Hypothalamus (tissue), 51 donors: ENCODE measurements around the gene CDKN1C.
A peak's percentile ranks its signal among the peaks of the same experiment; 100 is the strongest.
"Not testable (repeated sequence)": the region's sequence is repeated elsewhere in the genome, so short reads cannot be mapped to it uniquely, and the experiment has no call there.

Experiments
- DNase-seq, 51 donors: peaks; one replicate each; lab custom pipeline; 2025; lab: John Stamatoyannopoulos, UW

Gene CDKN1C

DNA sequence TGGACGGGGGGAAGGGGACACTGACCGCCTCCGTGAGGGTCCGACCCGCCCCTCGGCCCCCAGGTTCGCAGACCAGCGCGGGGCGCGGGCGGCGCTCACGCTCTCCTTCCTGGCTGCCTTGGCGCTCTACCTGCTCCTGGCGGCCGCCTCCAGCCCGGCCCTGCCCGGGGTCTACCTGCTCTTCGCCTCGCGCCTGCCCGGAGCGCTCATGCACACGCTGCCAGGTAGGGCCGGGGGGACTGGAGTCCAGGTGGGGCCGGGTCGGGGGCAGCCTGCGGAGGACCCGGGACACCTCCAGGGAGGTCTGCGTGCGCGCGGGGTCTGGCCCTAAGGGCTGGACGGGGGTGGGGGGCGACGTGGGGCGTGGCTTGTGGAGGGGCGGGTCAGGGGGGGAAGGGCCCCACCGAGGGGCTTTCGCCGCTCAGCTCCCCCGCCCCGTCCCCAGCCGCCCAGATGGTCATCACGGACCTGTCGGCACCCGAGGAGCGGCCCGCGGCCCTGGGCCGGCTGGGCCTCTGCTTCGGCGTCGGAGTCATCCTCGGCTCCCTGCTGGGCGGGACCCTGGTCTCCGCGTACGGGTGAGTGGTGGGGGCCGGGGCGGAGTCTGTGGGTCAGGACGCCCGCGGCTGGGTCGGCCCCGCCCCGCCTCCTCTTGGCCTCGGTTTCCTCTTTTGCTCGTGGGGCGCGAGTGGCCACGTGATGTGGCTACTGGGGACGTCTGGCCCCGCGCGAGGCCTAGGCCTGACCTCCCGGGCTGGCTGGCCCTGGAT is 23.7 kb upstream of the CDKN1C start:
- no peak for DNase-seq

DNA sequence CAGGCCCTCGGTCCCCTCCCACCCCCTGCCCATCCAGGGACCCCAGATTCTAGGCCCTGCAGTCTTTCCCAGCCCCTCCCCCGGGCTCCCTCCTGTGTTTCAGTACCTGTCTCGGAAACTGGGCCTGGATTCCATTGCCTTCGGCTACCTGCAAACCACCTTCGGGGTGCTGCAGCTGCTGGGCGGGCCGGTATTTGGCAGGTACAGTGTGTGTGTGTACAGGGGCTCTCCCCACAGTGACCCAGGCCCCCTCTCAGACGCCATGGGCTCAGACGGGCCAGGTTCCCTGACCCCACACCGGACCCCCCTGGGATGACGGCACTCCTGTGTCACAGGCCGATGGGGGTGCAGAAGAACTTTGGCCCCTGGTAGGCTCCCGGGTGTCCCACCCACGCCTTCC is 22.6 kb upstream of the CDKN1C start:
- no peak for DNase-seq

DNA sequence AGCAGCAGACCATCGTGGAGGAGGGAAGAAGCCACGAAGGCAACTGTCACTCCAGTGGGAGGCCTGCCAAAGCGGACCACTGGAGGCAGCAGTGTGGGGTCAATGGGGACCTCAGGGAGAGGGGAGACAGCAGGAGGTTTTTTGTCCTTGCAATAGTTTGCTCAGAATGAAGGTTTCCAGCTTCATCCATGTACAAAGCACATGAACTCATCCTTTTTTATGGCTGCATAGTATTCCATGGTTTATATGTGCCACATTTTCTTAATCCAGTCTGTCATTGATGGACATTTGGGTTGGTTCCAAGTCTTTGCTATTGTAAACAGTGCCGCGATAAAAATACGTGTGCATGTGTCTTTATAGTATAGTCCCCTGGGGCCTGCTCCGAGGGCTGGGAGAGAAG is 19.7 kb upstream of the CDKN1C start:
- DNase-seq, result not testable (repeated sequence)

DNA sequence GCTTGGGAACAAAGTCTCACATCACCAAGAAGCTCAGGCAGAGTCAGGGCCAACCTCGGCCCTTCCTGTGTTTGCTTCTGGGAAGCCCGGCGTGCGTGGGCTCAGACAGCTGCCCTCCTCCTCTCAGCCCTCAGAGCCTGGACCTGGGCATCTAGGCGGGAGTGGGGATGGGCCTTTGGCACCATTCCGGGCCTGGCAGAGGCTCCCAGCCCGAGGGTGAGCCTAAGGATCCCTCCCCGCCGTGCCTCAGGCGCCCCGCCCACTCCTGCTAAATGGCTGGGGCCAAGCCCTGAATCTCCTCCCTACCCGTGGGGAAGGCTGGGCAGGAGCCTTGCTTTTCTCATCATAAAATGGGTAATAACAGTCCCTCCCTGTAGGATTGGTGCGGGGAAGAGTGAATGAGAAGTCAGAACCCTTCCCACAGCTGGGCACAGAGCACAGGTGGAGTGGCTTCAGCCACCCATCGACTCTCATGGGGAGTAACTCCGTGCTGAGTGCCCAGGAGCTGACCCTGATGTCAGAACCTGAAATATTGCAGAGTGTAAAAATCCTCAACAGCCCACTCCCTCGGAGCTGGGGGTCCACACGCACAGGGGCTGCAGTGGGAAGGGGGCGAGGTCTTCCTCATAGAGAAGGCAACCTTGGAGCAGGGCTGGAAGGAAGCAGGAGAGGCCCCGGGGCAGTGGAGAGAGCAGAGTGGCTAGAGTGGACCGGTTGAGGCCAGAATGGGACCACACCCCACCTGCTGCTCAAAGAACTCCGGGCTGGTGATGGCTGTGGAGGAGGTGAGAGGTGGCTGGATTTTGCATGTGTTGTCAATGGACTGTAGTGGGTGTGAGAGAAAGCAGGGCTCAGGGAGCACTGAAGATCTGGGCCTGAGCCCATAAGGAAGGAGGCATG is 18.8 kb upstream of the CDKN1C start:
- DNase-seq, result no peak

DNA sequence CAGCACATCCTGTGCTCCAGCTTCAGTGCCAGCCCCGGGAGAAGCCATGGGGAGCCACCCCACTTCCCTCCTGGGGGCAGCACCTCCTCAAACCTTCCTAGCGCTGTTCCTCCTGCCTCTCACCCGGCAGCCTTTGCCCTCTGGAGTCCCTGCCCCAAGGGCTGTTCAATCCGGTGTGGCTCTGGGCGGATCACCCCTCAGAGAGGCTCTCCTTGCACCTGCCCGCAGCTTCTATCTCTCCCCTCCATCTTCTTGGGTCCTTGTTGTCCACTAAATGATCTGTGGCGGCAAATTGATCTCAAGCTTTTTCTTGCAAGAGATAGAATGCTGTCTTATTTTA is 18.1 kb upstream of the CDKN1C start:
- no peak for DNase-seq

DNA sequence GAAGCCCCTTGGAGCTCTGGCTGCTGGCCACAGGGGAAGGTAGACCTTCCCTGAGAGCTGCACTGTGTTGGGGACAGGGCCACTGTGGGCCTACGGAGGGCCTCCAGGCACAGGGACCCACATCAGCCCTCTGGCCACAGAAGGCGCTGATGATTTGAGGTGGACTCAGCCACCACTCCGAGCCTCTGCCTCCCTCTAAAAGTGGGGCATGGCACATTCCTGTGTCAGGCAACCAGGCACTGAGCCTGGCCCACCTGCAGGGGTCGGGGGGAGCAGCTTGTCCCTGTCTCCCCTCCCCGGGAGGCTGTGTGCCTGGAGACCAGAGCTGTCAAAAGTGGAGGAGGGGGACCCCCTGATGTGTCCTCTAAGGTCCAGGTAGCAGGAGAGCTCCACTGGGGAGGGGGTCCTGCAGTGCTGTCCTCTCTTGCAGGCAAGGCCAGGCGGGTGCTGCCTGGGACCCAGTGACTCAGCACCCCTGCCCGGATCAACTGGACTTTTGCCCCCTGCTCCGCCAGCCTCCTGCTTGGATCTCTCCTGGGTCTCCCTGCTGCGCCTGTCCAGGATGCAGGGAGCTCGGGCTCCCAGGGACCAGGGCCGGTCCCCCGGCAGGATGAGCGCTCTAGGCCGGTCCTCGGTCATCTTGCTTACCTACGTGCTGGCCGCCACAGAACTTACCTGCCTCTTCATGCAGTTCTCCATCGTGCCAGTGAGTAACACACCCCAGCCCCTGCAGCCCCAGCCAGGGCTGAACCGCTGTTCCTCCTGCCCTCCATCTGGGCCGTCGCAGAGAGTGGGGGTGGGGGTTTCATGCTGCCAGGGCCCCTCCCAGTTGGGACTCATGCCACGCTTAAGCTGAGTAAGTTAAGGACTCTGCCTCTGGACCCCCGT is 17.5 kb upstream of the CDKN1C start:
- no peak for DNase-seq

DNA sequence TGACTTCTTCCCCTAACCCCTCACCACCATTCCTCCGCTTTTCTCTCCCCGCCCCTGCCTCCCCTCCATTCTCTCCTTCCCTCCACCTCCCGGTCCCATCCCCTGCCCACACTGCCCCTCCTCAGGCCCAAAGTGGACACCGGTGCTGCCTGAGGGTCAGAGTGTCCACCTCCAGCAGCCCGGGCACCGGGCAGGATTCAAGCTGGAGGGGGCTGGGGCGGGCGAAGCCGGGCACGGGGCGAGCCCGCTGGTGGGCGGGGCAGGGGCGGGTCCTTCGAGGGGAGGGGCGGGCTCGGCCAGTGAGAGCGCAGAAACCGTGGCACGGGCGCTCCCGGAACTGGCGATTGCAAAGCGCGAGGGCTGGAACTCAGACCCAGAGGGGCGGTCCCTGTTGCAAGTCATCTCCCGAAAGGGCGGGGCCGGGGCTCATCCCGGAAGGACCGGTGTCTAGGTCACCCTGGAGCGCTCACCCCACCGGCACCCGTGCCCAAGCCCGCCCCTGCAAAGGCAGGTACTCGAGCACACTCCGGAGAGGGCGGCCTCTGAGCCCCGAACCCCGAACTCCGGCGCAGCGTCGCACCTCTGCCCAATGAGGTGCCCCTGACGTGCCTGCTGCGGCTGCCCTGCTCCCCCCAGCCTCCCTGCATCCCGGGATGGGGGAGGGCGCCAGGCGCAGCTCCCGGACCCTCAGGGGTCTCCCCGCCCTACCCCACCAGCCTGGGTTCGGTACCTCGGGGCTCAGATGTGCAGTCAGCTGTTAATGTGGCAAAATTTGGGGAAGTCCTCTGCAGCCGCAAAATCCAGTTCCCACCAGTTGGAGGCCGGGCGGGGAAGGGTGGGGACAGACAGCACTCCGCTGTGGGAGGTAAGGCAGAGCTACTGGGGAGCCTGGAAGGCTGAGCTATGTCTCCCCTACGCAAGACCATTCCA is 16.5 kb upstream of the CDKN1C start:
- peak in 43 of 51 donors; percentile 10 to 84 (median 65) for DNase-seq

DNA sequence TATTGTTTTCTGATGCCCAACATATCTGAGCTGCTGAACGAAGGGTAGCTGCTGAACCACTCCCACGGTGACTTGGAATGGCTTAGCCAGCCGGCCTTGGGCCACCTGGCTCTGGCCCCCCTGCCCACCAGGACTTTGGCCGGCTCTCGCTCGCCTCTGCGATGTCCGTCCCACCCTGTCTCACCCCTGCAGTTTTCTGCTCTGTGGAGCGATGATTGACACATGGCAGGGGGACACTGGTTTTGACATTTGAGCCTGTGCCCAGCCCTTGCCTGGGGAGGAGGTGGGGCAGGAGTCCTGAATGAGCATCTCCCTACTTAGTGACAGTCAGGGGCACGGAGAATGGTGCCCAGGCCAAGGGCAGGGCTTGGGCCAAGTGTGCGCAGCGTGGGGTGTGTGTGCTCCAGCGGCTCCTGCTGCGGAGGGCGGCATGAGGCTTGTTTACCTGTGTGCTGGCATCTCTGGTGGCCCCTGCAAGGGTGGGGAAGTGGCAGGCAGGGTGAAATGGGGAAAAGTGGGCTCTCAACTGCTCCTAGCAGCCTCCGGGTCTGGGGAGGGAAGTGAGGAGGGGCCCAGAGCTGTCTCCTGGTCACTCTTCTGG is 15.7 kb upstream of the CDKN1C start:
- no peak for DNase-seq

DNA sequence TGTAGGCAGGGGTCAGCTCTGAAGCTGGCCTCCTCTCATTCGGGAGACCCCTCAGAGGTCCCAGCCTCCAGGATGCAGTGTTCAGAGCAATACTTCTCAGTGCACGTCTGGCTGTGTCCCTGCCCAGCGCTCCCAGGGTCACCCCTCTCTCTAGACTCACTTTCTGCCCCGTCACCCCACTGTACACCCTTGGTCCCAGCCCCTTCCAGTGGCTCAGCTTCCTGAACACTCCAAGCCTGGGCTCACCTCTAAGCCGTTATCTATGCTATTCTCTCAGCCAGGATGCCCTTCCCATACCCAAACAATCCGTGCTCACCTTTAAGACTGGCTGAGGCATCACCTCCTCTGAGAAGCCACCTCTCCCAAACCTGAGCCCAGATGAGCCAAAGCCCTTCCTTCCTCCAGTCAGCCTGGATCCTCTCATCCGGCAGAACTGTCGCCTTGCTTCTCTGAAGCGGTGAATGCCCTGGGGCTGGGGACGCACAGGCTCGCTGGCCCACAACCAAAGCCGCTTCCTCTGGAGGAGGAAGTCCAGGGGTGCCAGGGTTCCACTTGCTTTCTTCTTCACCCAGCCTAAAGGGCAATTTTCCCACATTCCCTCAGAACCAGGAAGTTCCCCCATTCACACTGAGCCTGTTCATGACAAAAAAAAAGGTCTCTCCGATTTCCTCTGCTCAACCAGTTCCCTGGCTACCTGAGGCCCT is 13.7 kb upstream of the CDKN1C start:
- DNase-seq, result peak in 2 of 51 donors; percentile 20 to 23

DNA sequence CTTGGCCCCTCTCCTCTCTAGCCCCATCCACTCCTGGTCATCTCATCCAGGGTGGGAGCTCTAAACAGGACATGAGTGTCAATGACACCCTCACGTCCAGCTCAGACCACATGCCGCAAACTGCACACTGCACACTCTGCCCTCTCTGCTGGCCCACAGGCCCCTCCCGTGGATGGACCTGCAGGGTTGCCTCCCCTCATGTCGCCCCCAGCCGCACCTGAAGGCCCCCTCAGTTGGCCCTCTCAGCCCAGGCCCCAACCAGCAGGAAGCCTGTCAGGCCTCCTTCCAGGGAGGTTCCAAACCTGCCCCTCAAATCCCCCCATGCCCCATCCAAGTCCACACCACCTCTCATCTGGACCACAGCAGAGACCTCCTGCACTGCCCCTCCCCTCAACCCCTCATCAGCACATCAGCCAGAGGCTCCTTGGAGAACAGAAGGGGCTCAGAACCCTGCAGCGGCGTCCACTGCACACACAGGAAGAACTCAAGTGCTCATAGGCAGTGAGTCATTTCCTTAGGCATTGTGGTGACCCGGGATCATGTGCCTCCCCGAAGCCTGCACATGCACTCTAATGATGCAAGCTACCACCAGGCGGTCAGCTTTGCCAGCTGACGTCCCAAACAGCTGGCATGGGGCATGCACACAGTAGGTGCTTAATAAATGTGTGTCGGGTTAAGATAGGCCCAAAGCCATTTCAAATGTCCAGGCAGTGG is 12.9 kb upstream of the CDKN1C start:
- DNase-seq, result peak in 4 of 51 donors; percentile 4 to 34 (median 27)

DNA sequence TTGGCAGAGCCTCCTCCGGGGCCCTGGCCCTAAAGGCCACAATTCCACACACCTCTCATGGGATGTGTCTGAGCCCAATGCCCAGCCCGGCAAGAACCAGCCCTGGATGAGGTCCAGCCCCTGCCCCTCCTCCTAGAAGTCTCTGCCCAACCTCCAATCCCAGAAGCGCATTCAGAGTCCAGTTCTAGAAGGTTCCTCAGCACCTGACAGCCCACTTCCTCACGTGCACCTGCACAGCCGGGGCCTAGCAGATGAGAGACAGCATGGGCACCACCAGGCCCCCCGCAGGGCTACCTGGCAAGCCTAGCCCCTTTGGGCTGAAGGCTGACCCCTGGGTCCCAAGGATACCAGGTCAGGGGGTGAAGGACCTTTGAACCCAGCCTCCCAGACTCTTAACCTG is 11.5 kb upstream of the CDKN1C start:
- DNase-seq, result no peak

DNA sequence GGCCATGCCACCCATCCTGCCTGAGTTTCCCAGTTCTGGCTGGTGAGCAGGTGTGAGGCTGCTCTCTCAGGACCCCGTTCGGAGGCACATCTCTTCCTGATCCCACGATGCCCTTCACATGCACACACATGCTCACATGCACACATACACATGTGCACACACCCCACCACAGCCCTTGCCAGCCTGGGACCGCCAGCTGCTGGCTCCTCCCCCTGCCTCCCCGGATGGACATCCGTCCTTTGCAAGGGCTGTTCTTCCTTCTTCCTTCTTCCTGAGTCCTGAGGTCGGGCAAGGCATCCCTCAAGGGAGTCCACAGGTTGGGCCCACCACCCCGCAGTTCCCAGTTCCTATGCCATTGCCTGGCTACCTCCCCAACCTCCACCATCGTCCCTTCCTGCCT is 10.5 kb upstream of the CDKN1C start:
- DNase-seq, result no peak

DNA sequence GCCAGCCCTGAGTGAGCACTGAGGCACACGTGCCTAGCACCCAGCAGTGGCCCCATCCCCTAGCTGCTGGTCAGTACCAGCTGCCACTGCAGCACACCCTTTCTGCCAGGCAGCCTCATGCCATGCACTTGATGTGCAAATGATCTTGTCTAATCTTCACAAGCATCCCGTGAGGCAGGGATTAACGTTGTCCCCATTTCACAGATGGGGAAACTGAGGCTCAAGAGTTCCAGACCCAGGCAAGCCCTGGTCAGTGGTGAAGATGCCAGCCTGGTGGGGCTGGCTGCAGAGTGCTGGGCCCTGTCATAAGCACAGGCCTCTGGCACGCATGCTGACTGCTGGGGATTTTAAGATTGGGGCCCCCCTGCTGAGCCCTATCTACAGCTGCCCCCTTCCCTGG is 8.4 kb upstream of the CDKN1C start:
- DNase-seq, result no peak

DNA sequence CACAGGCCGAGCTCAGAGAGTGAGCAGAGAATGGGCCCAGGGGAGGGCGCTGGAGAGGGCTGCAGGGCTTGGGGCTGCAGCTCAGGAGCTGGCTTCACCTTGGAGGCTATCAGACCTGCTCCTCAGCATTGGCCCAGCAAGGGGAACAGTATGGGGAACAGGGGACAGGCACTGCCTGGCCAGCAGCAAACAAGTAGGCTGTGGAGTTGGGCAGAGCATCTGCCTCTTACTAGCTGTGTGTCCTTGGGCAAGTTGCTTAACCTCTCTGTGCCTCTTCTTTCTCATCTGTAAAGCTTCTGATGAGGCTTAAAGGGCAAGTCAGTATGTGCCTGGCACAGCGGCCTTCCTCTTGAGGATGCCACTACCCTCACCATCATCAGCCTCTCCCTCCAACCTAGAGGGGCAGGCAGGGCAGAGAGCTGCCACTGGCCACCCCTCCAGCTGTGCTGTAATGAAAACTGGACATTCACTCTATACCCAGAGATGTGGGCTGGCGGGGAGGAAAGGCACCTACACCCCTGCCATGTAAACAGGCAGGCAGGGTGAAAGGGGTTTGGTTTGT is 7.5 kb upstream of the CDKN1C start:
- no peak for DNase-seq

DNA sequence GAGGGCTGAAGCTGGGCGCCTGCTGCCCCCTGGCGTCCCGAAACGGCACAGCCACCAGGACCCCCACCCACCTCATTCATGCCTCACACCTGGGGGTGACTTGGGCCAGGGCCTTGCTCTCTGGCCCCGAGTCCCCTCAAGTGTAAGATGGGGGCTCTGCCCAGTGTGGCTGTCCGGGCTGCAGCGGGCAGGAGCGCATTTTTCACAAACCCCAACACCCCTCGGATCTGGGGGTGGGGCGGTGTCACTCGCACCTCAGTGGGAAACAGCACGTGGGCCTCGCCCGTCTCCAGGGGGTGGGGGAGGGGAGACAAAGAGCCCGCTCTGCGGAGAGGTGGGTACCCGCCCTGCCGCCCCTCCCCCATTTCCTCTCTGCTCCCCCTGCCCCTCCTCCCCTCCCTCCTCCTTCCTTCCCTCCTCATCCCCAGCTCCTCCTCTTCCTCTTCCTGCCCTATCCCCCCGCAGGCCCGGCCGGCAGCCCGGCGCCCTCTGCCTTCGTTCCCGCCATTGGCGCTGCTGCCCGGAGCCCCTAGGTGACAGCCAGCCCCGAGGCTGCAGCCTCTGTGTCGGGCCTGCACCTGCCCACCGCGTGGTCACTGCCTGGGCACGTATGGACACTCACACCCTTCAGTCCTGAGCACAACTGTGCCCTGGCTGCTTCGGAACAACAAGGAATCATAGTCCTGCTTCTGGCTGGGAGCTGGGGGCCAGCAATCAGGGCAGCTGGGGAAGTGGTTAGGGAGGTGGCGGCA is 6.8 kb upstream of the CDKN1C start:
- peak in 15 of 51 donors; percentile 18 to 56 (median 36) for DNase-seq

DNA sequence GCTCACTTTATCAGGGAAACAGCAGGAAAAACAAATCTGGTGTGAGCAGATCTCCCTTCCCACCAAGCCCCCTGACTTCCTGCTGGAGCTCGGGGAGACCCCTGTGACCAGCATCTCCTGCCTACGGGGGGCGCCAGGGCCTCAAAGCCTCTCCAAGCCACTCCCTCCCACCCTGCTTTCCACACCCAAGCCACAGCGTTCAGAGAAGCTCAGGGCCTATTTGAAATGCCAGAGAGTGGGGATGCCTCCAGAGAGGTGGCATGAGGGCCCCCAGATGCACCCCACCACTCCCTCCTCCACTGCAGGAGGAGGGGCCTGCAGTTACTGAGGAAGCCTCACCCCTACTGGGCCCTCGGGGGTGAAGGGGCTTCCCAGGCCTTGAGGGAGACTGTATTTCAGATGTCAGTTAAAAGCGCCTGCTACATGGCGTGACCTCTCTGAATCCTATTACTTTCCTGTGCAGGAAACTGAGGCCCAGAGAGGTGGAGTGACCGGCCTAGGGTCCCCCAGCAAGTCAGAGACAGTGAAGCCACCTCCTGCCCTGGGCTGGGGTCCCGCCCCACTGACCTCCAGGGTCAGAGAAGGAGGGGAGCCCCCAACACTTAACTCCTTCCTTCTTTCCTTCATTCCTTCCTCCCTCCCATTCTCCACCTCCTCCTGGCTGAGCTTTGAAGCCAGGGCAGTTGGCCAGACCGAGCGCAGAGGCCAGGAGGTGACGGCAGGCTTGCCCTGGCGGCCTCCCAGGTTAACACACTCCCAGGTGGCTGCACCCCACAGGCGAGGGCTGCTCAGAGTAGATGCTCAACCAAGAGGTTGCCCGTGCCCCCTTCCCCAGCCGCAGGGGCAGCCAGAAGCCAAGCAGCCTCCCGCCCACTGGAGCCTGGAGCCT is 6.0 kb upstream of the CDKN1C start:
- DNase-seq, result peak in 6 of 51 donors; percentile 23 to 44 (median 33)
